Sigmoid colon (tissue), 7 donors: ENCODE data around the gene FAM186B. TPM values are rescaled to one million over a fixed set of nuclear protein-coding genes. Genes with fewer than 3 reads are reported as not detected.

ENCODE experiments used
- DNase-seq: peaks from one replicate; pipeline ENCODE4 v3.0.0-alpha.2; 2019
- H3K27ac ChIP-seq, 4 donors: fragments of 200-600 bp; sonication (generic); one replicate each; pipeline ENCODE4 v1.5.1; 2016 to 2019; ENCODE audit warnings: mild to moderate bottlenecking in 1 of 4
- H3K27me3 ChIP-seq, 3 donors: fragments of 200-600 bp; sonication (generic); one replicate each; pipeline ENCODE4 v1.5.1; 2019; ENCODE audit warnings: mild to moderate bottlenecking in 1 of 3
- H3K36me3 ChIP-seq, 4 donors: fragments of 200-600 bp; sonication (generic); one replicate each; pipeline ENCODE4 v1.5.1; 2016 to 2019
- H3K4me1 ChIP-seq, 4 donors: fragments of 200-600 bp; sonication (generic); one replicate each; pipeline ENCODE4 v1.5.1; 2017 to 2019
- H3K4me3 ChIP-seq, 4 donors: fragments of 200-600 bp; sonication (generic); one replicate each; pipeline ENCODE4 v1.5.1; 2017 to 2019; ENCODE audit warnings: mild to moderate bottlenecking in 2 of 4, moderate library complexity in 1 of 4
- H3K9me3 ChIP-seq, 4 donors: fragments of 200-600 bp in 3 of 4; sonication (generic) in 3 of 4; one replicate each; pipeline versions ENCODE4 v1.5.1 to v1.6.1; 2013 to 2019
- CTCF ChIP-seq, 4 experiments: fragments of 450-650 bp in 3 of 4; fragments of 200-600 bp in 1 of 4; IDR thresholded peaks; one replicate each; pipeline ENCODE4 v1.5.1; 2016 to 2019; ENCODE audit warnings: antibody characterized with exemption in 4 of 4, mild to moderate bottlenecking in 3 of 4, moderate library complexity in 2 of 4
- EP300 ChIP-seq, 4 donors: sonication (generic); formaldehyde crosslinking; IDR thresholded peaks; one replicate each; pipeline ENCODE4 v1.6.1; 2017; ENCODE audit warnings: antibody characterized with exemption in 4 of 4
- POLR2A ChIP-seq, 2 donors: fragments of 450-650 bp; IDR thresholded peaks; one replicate each; pipeline ENCODE4 v1.6.1; 2016; ENCODE audit warnings: antibody characterized with exemption in 2 of 2, mild to moderate bottlenecking in 2 of 2, moderate library complexity in 2 of 2
- POLR2AphosphoS5 ChIP-seq, 4 donors: sonication (generic); formaldehyde crosslinking; IDR thresholded peaks; one replicate each; pipeline ENCODE4 v1.6.1; 2017; ENCODE audit warnings: antibody characterized with exemption in 4 of 4
- WGBS, 2 donors: extraction: QIAGEN DNeasy Blood & Tissue Kit; methylation state at CpG; one replicate each; pipeline ENCODE4 v1.1.7; 2013; 5-methylcytosine and 5-hydroxymethylcytosine counted together
- intact Hi-C: fragments of 100-400 bp; cut with DNase I; formaldehyde crosslinking; loops from one replicate; pipeline ENCODE4 v1.15.1; 2023
- polyA plus RNA-seq, 3 donors: library from polyadenylated mRNA; stranded (reverse); fragments of 200-250 nt; gene quantifications; one replicate each; pipeline ENCODE4 v1.2.3, GENCODE V29; 2013
- total RNA-seq, 4 donors: library from RNA; depleted of rRNA; stranded (reverse); fragments of >200 nt; gene quantifications; one replicate each; pipeline ENCODE4 v1.1.0, GENCODE V29; 2016
- donor health status: healthy with polysubstance abuse.
- donor health status: Bipolar disorder and iron deficiency.
- donor health status: healthy.

Gene FAM186B
- total and polyA plus RNA-seq, 7 donors = 0.16 to 0.54 (median 0.22) TPM; not detected in 4

GRCh38 chr12:49636979-49637755 lies 31.7 kb upstream of the FAM186B start:
- Histone ChIP-seq H3K4me1 (peaks cover 0 to 19% (median 16%) of the 10 kb centered on the region in 4 donors), H3K36me3 (peaks cover 3 to 46% (median 5%) of the 10 kb centered on the region in 4 donors), H3K27me3 (no peaks in the 10 kb centered on the region), H3K4me3 (no peak overlapping the region), H3K9me3 (no peaks in the 10 kb centered on the region), H3K27ac (peak overlapping the region; percentile 43 to 73 (median 62))
- TF ChIP-seq CTCF (IDR thresholded peaks at IDR 0.05) (peak; percentile 68 to 82 (median 69)), POLR2A (IDR thresholded peaks at IDR 0.05) (no peak), EP300 (IDR thresholded peaks at IDR 0.05) (no peak), POLR2AphosphoS5 (IDR thresholded peaks at IDR 0.05) (peak in 3 of 4 donors; percentile 5 to 36 (median 34))
- WGBS, 2 donors = 46 to 70% methylated on average over 9 of the region's 9 CpGs
- intact Hi-C loops = no loop called here
- DNase-seq = peak; percentile 82

- Histone ChIP-seq H3K9me3 (no peaks in the 10 kb centered on the region), H3K36me3 (peaks cover 3 to 46% (median 7%) of the 10 kb centered on the region in 4 donors), H3K4me1 (peaks cover 0 to 19% (median 16%) of the 10 kb centered on the region in 4 donors), H3K4me3 (no peak overlapping the region), H3K27me3 (no peaks in the 10 kb centered on the region), H3K27ac (peak overlapping the region; percentile 43 to 73 (median 62))
- 85 to 89% methylated on average over 13 of the region's 13 CpGs for WGBS, 2 donors
- intact Hi-C loops = no loop called here
- peak; percentile 72 for DNase-seq
- no peak for TF ChIP-seq POLR2A (IDR thresholded peaks at IDR 0.05)
- TF ChIP-seq CTCF (IDR thresholded peaks at IDR 0.05) = no peak
- TF ChIP-seq POLR2AphosphoS5 (IDR thresholded peaks at IDR 0.05) = no peak
- TF ChIP-seq EP300 (IDR thresholded peaks at IDR 0.05) = no peak
These were observed 31.1 kb upstream of the FAM186B start for GRCh38 chr12:49636574-49636973.

- TF ChIP-seq POLR2AphosphoS5 (IDR thresholded peaks at IDR 0.05) = no peak
- no peak for TF ChIP-seq EP300 (IDR thresholded peaks at IDR 0.05)
- TF ChIP-seq CTCF (IDR thresholded peaks at IDR 0.05) = no peak
- no peak for TF ChIP-seq POLR2A (IDR thresholded peaks at IDR 0.05)
- 91 to 94% methylated on average over 4 of the region's 4 CpGs for WGBS, 2 donors
- H3K36me3 ChIP-seq = peaks cover 3 to 39% (median 7%) of the 10 kb centered on the region in 4 donors
These were observed 30.2 kb upstream of the FAM186B start for GRCh38 chr12:49635656-49636055.

GRCh38 chr12:49635036-49635435 lies 29.6 kb upstream of the FAM186B start:
- intact Hi-C loops = no loop called here
- no peak for DNase-seq
- no peak overlapping the region for H3K4me3 ChIP-seq
- peaks cover 2 to 33% (median 7%) of the 10 kb centered on the region in 4 donors for H3K36me3 ChIP-seq
- no peaks in the 10 kb centered on the region for H3K9me3 ChIP-seq
- no peaks in the 10 kb centered on the region for H3K27me3 ChIP-seq
- WGBS, 2 donors = 92 to 93% methylated on average over 9 of the region's 9 CpGs
- no peak overlapping the region for H3K27ac ChIP-seq
- H3K4me1 ChIP-seq = peaks cover 0 to 19% (median 16%) of the 10 kb centered on the region in 4 donors
- TF ChIP-seq CTCF (IDR thresholded peaks at IDR 0.05) = no peak
- TF ChIP-seq POLR2AphosphoS5 (IDR thresholded peaks at IDR 0.05) = no peak

More at GRCh38 chr12:49635656-49636055, 30.2 kb upstream of the FAM186B start:
- DNase-seq = no peak
- H3K9me3 ChIP-seq = no peaks in the 10 kb centered on the region
- no peak overlapping the region for H3K4me3 ChIP-seq
- H3K27me3 ChIP-seq = no peaks in the 10 kb centered on the region
- intact Hi-C loops = no loop called here
- H3K4me1 ChIP-seq = peaks cover 0 to 19% (median 16%) of the 10 kb centered on the region in 4 donors
- peak overlapping the region in 1 of 4 donors; percentile 73 for H3K27ac ChIP-seq
